DOHH2 (cell line): Measurements from ENCODE around the gene PTPRN2.

Experiments used
- EZH2phosphoT487 ChIP-seq: fragments of 200-600 bp; sonication (generic); IDR thresholded peaks from 2 replicates; pipeline ENCODE4 v1.6.1; 2017; ENCODE audit warnings: borderline replicate concordance, mild to moderate bottlenecking, antibody characterized with exemption, low read length, moderate library complexity, mixed read lengths
- TF ChIP-seq, protein P1 (sequence below): fragments of 200-600 bp; sonication (generic); IDR thresholded peaks from one replicate; pipeline ENCODE4 v1.5.1; 2014; ENCODE audit warnings: antibody characterized with exemption, mild to moderate bottlenecking, low read depth, low read length; ENCODE audit not compliant: poor library complexity, severe bottlenecking

DNA sequence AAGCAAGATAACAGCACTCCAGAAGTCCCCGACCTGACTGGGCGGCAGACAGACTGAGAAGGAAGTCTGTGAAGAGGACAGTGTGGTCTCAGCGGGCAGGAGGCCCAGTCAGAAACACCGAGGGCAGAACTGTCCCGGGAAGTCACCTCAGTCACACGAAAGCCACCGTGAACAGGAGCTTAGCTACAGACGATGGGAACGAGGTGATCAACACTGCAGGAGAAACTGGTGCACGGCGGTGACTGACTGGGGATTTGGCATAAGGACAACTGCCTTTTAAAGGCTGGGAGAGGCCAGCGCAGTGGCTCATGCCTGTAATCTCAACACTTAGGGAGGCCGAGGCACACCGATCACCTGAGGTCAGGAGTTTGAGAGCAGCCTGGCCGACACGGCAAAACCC lies 217.8 kb downstream of the PTPRN2 start:
- TF ChIP-seq, protein P1, sequence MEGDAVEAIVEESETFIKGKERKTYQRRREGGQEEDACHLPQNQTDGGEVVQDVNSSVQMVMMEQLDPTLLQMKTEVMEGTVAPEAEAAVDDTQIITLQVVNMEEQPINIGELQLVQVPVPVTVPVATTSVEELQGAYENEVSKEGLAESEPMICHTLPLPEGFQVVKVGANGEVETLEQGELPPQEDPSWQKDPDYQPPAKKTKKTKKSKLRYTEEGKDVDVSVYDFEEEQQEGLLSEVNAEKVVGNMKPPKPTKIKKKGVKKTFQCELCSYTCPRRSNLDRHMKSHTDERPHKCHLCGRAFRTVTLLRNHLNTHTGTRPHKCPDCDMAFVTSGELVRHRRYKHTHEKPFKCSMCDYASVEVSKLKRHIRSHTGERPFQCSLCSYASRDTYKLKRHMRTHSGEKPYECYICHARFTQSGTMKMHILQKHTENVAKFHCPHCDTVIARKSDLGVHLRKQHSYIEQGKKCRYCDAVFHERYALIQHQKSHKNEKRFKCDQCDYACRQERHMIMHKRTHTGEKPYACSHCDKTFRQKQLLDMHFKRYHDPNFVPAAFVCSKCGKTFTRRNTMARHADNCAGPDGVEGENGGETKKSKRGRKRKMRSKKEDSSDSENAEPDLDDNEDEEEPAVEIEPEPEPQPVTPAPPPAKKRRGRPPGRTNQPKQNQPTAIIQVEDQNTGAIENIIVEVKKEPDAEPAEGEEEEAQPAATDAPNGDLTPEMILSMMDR = no peak
- no peak for TF ChIP-seq EZH2phosphoT487
